Kidney (tissue), 14 donors: ENCODE data around the gene C1QTNF8. TPM values are rescaled to one million over a fixed set of nuclear protein-coding genes. Genes with fewer than 3 reads are reported as not detected.

Experiments used
- DNase-seq, 5 donors: peaks; one replicate each; pipeline ENCODE4 v3.0.0-alpha.2; 2013 to 2020
- FAIRE-seq: peaks from 2 replicates; lab custom pipeline; 2012; peaks lifted over from hg19 to GRCh38; lab: Jason Lieb, UNC
- H3K27ac ChIP-seq, 2 donors: one replicate each; pipeline ENCODE4 v1.7.0; 2013; ENCODE audit warnings: low read depth in 2 of 2, low read length in 2 of 2, inconsistent platforms in 1 of 2
- H3K27me3 ChIP-seq: one replicate; pipeline ENCODE4 v1.7.1; 2013; ENCODE audit warnings: low read length, inconsistent platforms; ENCODE audit not compliant: control insufficient read depth, insufficient read depth
- H3K36me3 ChIP-seq, 3 donors: one replicate each; pipeline versions ENCODE4 v1.7.0 to v1.7.1; 2013; ENCODE audit warnings: low read length in 3 of 3, control low read depth in 1 of 3, inconsistent platforms in 1 of 3; ENCODE audit not compliant: insufficient read depth in 3 of 3, control insufficient read depth in 2 of 3
- H3K4me1 ChIP-seq, 3 donors: one replicate each; pipeline versions ENCODE4 v1.7.0 to v1.7.1; 2013; ENCODE audit warnings: low read length in 3 of 3, inconsistent platforms in 1 of 3, low read depth in 1 of 3; ENCODE audit not compliant: control insufficient read depth in 2 of 3, insufficient read depth in 2 of 3
- H3K4me3 ChIP-seq, 3 donors: one replicate each; pipeline versions ENCODE4 v1.7.0 to v1.8.1; 2013; ENCODE audit warnings: low read length in 3 of 3, control low read depth in 1 of 3, inconsistent platforms in 1 of 3
- H3K9ac ChIP-seq, 3 donors: one replicate each; pipeline versions ENCODE4 v1.7.0 to v1.7.1; 2013; ENCODE audit warnings: low read length in 3 of 3, control low read depth in 1 of 3, inconsistent platforms in 1 of 3
- H3K9me3 ChIP-seq, 3 donors: one replicate each; pipeline versions ENCODE4 v1.7.0 to v1.7.1; 2013; ENCODE audit warnings: low read length in 3 of 3, control low read depth in 1 of 3, inconsistent platforms in 1 of 3; ENCODE audit not compliant: control insufficient read depth in 2 of 3, insufficient read depth in 1 of 3
- intact Hi-C: fragments of 100-400 bp; cut with DNase I; formaldehyde crosslinking; loops from one replicate; pipeline ENCODE4 v1.11.1; 2022
- polyA plus RNA-seq: library from polyadenylated mRNA; stranded (reverse); fragments of 350-450 nt; fragmentation: Illumina TruSeq; extraction: RNeasy Lipid Tissue Mini Kit (QIAGEN cat#74804); gene quantifications from one replicate; pipeline ENCODE4 v1.2.3, GENCODE V29; 2014; ENCODE audit warnings: low read depth, low replicate concordance; ENCODE audit not compliant: insufficient read depth
- total RNA-seq: library from RNA; stranded (reverse); fragmentation: NEBNext Ultra II Directional; extraction: Animal tissue kit (Norgen Biotek cat#: 25700); gene quantifications from one replicate; pipeline ENCODE4 v1.2.1, GENCODE V29; 2021
- TF ChIP-seq, protein P1 (sequence below): IDR thresholded peaks from 3 replicates; pipeline ENCODE4 v1.5.1; 2012; ENCODE audit warnings: mild to moderate bottlenecking, moderate library complexity, borderline replicate concordance; ENCODE audit not compliant: insufficient read depth; ENCODE audit errors: extremely low read depth
- donor health status: control.
- donor health status: control.
- donor health status: control.
- donor health status: control.
- donor health status: control.
- donor health status: DM: yes; HTN: yes; CAD: no.
- donor health status: Normal renal cell carcinoma (clear cell type).

Gene C1QTNF8
- total and polyA plus RNA-seq, 2 donors from 2014 or later, result not detected

DNA sequence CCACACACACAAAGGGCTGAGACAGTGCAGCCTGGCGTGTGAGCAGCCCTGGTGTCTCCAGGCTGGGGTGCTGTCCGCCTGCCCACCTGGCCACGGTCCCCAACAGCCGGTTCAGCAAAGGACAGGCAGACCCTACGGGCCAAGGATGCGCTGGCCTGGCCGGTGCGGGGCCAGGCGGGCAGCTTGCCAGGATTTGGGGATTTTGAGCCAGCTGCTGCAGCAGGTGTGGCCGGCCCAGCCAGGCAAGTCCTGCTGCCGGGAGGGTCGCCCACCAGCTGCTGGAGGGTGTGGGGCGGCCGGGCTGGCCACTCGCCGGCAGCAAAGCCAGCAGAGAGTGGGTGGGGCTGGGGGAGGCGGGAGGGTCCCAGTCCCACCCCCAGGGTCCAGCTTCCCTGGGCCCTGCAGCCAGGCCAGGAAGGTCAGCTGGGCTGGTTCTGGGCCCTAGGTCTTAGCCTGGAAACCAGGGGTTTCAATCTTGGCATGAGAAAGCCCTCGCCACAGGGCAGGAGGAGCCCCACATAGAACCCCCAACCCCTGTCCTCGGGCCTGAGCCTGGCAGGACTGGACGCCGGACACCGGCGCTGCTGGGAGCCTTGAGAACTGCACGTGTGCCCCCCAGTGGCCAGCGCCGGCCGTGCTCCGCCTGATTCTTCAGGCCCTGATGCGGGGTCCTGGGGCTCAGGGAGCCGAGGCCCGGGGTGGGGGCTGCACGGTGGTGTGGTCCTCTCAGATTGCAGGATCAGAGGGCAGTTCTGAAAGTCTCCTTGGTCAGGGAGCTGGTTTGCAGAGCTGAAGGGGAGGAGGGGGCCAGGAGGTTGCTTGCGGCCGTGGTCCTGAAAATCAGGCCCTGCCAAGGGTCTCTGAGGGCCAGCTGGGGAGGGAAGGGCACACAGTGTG is 41.1 kb downstream of the C1QTNF8 start:
- no peak for FAIRE-seq
- Histone ChIP-seq H3K9ac (no peak overlapping the region), H3K4me3 (no peak overlapping the region), H3K36me3 (no peaks in the 10 kb centered on the region), H3K4me1 (no peaks in the 10 kb centered on the region), H3K27me3 (no peaks in the 10 kb centered on the region), H3K9me3 (peaks cover 0 to 3% (median 0%) of the 10 kb centered on the region in 3 donors), H3K27ac (no peak overlapping the region)
- TF ChIP-seq, protein P1, sequence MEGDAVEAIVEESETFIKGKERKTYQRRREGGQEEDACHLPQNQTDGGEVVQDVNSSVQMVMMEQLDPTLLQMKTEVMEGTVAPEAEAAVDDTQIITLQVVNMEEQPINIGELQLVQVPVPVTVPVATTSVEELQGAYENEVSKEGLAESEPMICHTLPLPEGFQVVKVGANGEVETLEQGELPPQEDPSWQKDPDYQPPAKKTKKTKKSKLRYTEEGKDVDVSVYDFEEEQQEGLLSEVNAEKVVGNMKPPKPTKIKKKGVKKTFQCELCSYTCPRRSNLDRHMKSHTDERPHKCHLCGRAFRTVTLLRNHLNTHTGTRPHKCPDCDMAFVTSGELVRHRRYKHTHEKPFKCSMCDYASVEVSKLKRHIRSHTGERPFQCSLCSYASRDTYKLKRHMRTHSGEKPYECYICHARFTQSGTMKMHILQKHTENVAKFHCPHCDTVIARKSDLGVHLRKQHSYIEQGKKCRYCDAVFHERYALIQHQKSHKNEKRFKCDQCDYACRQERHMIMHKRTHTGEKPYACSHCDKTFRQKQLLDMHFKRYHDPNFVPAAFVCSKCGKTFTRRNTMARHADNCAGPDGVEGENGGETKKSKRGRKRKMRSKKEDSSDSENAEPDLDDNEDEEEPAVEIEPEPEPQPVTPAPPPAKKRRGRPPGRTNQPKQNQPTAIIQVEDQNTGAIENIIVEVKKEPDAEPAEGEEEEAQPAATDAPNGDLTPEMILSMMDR, result peak; percentile 74
- peak in 3 of 5 donors; percentile 75 to 84 (median 76) for DNase-seq
- intact Hi-C loops, result no loop called here

DNA sequence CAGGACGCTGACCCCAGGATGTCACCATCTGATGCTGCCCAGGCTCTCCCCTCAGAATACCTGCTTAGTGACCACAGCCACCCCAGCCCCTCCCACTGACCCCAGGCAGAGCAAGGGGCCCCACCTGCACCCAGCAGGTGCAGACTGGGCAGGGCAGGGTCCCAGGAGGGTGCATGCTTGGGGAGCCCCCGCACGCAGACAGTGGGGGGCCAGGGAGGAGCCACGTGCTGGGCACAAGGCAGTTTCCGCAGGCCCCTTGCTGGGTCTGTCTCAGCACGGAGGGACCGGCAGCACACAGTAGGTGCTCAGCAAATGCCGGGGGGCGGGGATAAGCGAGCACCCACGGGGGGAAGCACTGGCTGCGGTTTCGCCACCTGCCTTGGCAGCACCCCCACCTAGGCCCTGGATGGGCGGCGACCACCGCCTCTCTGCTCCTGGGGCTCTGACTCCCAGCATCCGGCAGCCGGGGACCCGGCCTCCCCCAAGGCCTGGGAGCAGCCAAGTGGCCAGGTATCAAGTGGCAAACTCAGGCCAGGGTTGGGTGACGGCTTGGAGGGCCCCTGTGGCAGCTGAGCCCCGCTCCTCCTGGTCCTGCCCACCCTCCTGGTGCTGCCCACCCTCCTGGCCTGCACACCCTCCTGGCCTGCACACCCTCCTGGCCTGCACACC is 42.2 kb downstream of the C1QTNF8 start:
- DNase-seq (no peak), FAIRE-seq (no peak)
- Histone ChIP-seq H3K36me3 (no peaks in the 10 kb centered on the region), H3K4me1 (no peaks in the 10 kb centered on the region), H3K9ac (no peak overlapping the region), H3K4me3 (no peak overlapping the region), H3K27me3 (no peaks in the 10 kb centered on the region), H3K9me3 (no peaks in the 10 kb centered on the region), H3K27ac (no peak overlapping the region)
- intact Hi-C loops, result no loop called here
- TF ChIP-seq, protein P1, result no peak

DNA sequence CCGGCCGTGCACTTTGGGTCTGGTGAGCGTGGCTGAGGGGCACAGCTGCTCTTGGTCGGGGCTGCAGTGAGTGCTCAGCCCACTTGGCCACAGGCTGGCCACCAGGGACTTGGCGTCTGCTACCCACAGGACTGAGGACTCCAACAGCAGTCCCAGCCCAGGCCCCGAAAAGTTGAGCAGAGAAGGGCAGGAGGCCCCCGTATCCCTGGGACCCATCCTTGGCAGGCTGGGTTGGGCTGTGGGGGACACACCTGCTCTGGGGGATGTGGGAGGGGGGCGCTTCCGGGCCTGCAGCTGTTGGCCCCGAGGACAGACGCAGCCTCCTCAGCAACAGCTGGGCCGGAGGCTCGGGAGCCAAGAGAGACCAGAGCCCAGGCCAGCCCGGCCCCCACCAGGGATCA is 42.9 kb downstream of the C1QTNF8 start:
- H3K27ac ChIP-seq, result no peak overlapping the region
- intact Hi-C loops, result no loop called here

More for the DNA sequence above, 42.9 kb downstream of the C1QTNF8 start:
- Histone ChIP-seq H3K9ac (no peak overlapping the region), H3K36me3 (no peaks in the 10 kb centered on the region), H3K9me3 (no peaks in the 10 kb centered on the region), H3K4me3 (no peak overlapping the region), H3K4me1 (no peaks in the 10 kb centered on the region), H3K27me3 (no peaks in the 10 kb centered on the region)
- FAIRE-seq (no peak), DNase-seq (peak in 1 of 5 donors; percentile 59)
- TF ChIP-seq, protein P1, result no peak
